GM23338 (cell line): ENCODE data around the gene FCER1G. TPM values are rescaled to one million over a fixed set of nuclear protein-coding genes. Genes with fewer than 3 reads are reported as not detected.

Source experiments
- ATAC-seq: fragments of 200-7000 bp; cut with Tn5 transposase; 3 replicates; pipeline ENCODE4 v1.9.1; 2020
- DNase-seq: peaks from one replicate; pipeline ENCODE4 v3.0.0-alpha.2; 2015; ENCODE audit warnings: low spot score
- H2AFZ ChIP-seq: fragments of 200-600 bp; sonication (generic); 2 replicates; pipeline ENCODE4 v1.8.0; 2016; ENCODE audit warnings: antibody characterized with exemption, mild to moderate bottlenecking, moderate library complexity
- H3F3A ChIP-seq: fragments of 200-600 bp; sonication (generic); replicated peaks from 2 replicates; pipeline ENCODE4 v1.8.0; 2017; ENCODE audit warnings: antibody characterized with exemption, mixed run types, low read depth
- H3K27ac ChIP-seq: fragments of 200-600 bp; sonication (generic); 2 replicates; pipeline ENCODE4 v1.6.1; 2016; ENCODE audit warnings: low read depth
- H3K27me3 ChIP-seq: fragments of 200-600 bp; sonication (generic); 2 replicates; pipeline ENCODE4 v1.8.0; 2016; ENCODE audit warnings: mild to moderate bottlenecking, mixed run types, moderate library complexity; ENCODE audit not compliant: insufficient read depth
- H3K36me3 ChIP-seq: fragments of 200-600 bp; sonication (generic); 2 replicates; pipeline ENCODE4 v1.8.0; 2016; ENCODE audit warnings: mild to moderate bottlenecking; ENCODE audit not compliant: insufficient read depth
- H3K4me1 ChIP-seq: fragments of 200-600 bp; sonication (generic); 2 replicates; pipeline ENCODE4 v1.8.0; 2016; ENCODE audit warnings: mild to moderate bottlenecking, moderate library complexity; ENCODE audit not compliant: insufficient read depth
- H3K4me2 ChIP-seq: fragments of 200-600 bp; sonication (generic); 2 replicates; pipeline ENCODE4 v1.7.1; 2017; ENCODE audit warnings: mixed run types
- H3K4me3 ChIP-seq: fragments of 200-600 bp; sonication (generic); 2 replicates; pipeline ENCODE4 v1.6.1; 2016; ENCODE audit warnings: mixed run types
- H3K79me2 ChIP-seq: fragments of 200-600 bp; sonication (generic); replicated peaks from 2 replicates; pipeline ENCODE4 v1.8.0; 2017; ENCODE audit warnings: mild to moderate bottlenecking; ENCODE audit not compliant: insufficient read depth
- H3K9me2 ChIP-seq: fragments of 200-600 bp; sonication (generic); 2 replicates; pipeline ENCODE4 v1.8.0; 2017; ENCODE audit not compliant: insufficient read depth
- H4K20me1 ChIP-seq: fragments of 200-600 bp; sonication (generic); replicated peaks from 2 replicates; pipeline ENCODE4 v1.8.0; 2017; ENCODE audit warnings: mild to moderate bottlenecking; ENCODE audit not compliant: insufficient read depth
- H3K27ac Mint-ChIP-seq: 2 replicates; pipeline ENCODE4 v1.8.0; 2020; ENCODE audit warnings: inconsistent platforms, mild to moderate bottlenecking, moderate library complexity, mixed read lengths
- H3K27me3 Mint-ChIP-seq: 3 replicates; pipeline ENCODE4 v1.8.0; 2022; ENCODE audit warnings: low read depth, mild to moderate bottlenecking, moderate library complexity, mixed read lengths, inconsistent platforms; ENCODE audit not compliant: insufficient read depth, poor library complexity
- H3K36me3 Mint-ChIP-seq: 3 replicates; pipeline ENCODE4 v1.8.0; 2021; ENCODE audit warnings: low read depth, mild to moderate bottlenecking, inconsistent platforms, moderate library complexity, mixed read lengths
- H3K4me1 Mint-ChIP-seq: 3 replicates; pipeline ENCODE4 v1.8.0; 2020; ENCODE audit warnings: mild to moderate bottlenecking, inconsistent platforms, mixed read lengths
- H3K4me3 Mint-ChIP-seq: 3 replicates; pipeline ENCODE4 v1.8.0; 2021; ENCODE audit warnings: moderate library complexity, mild to moderate bottlenecking, inconsistent platforms, mixed read lengths
- H3K9me3 Mint-ChIP-seq: 3 replicates; pipeline ENCODE4 v1.8.0; 2020; ENCODE audit warnings: moderate library complexity, mild to moderate bottlenecking, inconsistent platforms, mixed read lengths
- CREB1 ChIP-seq: fragments of 250-450 bp; sonication (Bioruptor Pico); IDR thresholded peaks from 2 replicates; pipeline ENCODE4 v1.5.0; 2020; ENCODE audit warnings: low read depth, mild to moderate bottlenecking, moderate library complexity
- CTCF ChIP-seq, 2 experiments: fragments of 200-600 bp in 1 of 2; sonication (generic) in 1 of 2; conservative IDR thresholded peaks; 2 replicates each; pipeline versions ENCODE4 v1.5.1 to v1.6.1; 2016 to 2017; ENCODE audit warnings: antibody characterized with exemption in 2 of 2, low read depth in 2 of 2, mild to moderate bottlenecking in 2 of 2, moderate library complexity in 1 of 2
- ETS1 ChIP-seq: IDR thresholded peaks from 2 replicates; pipeline ENCODE4 v1.6.1; 2016; ENCODE audit warnings: antibody characterized with exemption
- EZH2 ChIP-seq: fragments of 200-600 bp; sonication (generic); IDR thresholded peaks from one replicate; pipeline ENCODE4 v1.8.0; 2017; ENCODE audit warnings: antibody characterized with exemption, mild to moderate bottlenecking, low read depth; ENCODE audit not compliant: unreplicated experiment
- EZH2phosphoT487 ChIP-seq: fragments of 200-600 bp; sonication (generic); IDR thresholded peaks from one replicate; pipeline ENCODE4 v1.8.1; 2018; ENCODE audit warnings: antibody characterized with exemption; ENCODE audit not compliant: unreplicated experiment
- JUNB ChIP-seq: IDR thresholded peaks from one replicate; pipeline ENCODE4 v1.6.1; 2016; ENCODE audit warnings: antibody characterized with exemption; ENCODE audit not compliant: unreplicated experiment
- NANOG ChIP-seq: IDR thresholded peaks from 2 replicates; pipeline ENCODE4 v1.6.1; 2016; ENCODE audit warnings: antibody characterized with exemption, borderline replicate concordance
- POLR2AphosphoS5 ChIP-seq: IDR thresholded peaks from 2 replicates; pipeline ENCODE4 v1.6.1; 2016; ENCODE audit warnings: antibody characterized with exemption, low read depth
- REST ChIP-seq: IDR thresholded peaks from one replicate; pipeline ENCODE4 v1.6.1; 2018; ENCODE audit warnings: antibody characterized with exemption; ENCODE audit not compliant: unreplicated experiment
- STAT1 ChIP-seq: IDR thresholded peaks from one replicate; pipeline ENCODE4 v1.6.1; 2016; ENCODE audit warnings: antibody characterized with exemption; ENCODE audit not compliant: unreplicated experiment
- ZNF114 ChIP-seq: fragments of 250-450 bp; sonication (Bioruptor Pico); IDR thresholded peaks from 2 replicates; pipeline ENCODE4 v1.5.0; 2020; ENCODE audit warnings: mild to moderate bottlenecking, moderate library complexity
- ZNF331 ChIP-seq: fragments of 250-450 bp; sonication (Bioruptor Pico); IDR thresholded peaks from 2 replicates; pipeline ENCODE4 v1.5.0; 2020; ENCODE audit warnings: low read depth, mild to moderate bottlenecking, moderate library complexity
- ZNF462 ChIP-seq: fragments of 250-450 bp; sonication (Bioruptor Pico); IDR thresholded peaks from 2 replicates; pipeline ENCODE4 v1.5.0; 2020; ENCODE audit warnings: mild to moderate bottlenecking, moderate library complexity
- polyA plus RNA-seq: library from polyadenylated mRNA; unstranded; fragments of >200 nt; fragmentation: Nextera tagmentation; extraction: Ambion mirVana; gene quantifications from 2 replicates; pipeline ENCODE4 v1.2.1, GENCODE V29; 2016
- total RNA-seq: library from RNA; depleted of rRNA; stranded (reverse); fragments of >200 nt; shearing (Covaris generic); gene quantifications from 2 replicates; pipeline ENCODE4 v1.2.3, GENCODE V29; 2014

The FCER1G gene
- total and polyA plus RNA-seq, 2 experiments from 2014 or later, result 1.1 TPM; not detected in 1

GRCh38 chr1:161219078-161219892, 4.2 kb downstream of the FCER1G start:
- H3K9me2 ChIP-seq, result no peaks in the 10 kb centered on the region
- H3K4me2 ChIP-seq, result no peak overlapping the region
- no peak overlapping the region for H3K27ac Mint-ChIP-seq
- H3K4me3 ChIP-seq, result no peak overlapping the region
- H3K4me1 ChIP-seq, result peaks cover 22% of the 10 kb centered on the region
- H3K27ac ChIP-seq, result no peak overlapping the region
- H4K20me1 ChIP-seq, result no peaks in the 10 kb centered on the region
- ATAC-seq (no peak), DNase-seq (no peak)
- peaks cover 34% of the 10 kb centered on the region for H3K4me1 Mint-ChIP-seq
- H3K9me3 Mint-ChIP-seq, result no peaks in the 10 kb centered on the region; the same call in 2 of the 3 replicates
- no peak overlapping the region; the same call in 1 of the 2 replicates for H2AFZ ChIP-seq
- H3K79me2 ChIP-seq, result no peaks in the 10 kb centered on the region
- H3K36me3 ChIP-seq, result peaks cover 3% of the 10 kb centered on the region; the same call in 1 of the 2 replicates
- H3K27me3 ChIP-seq, result no peaks in the 10 kb centered on the region
- H3F3A ChIP-seq, result 0 out of 2 replicates have a peak, but pooled peaks cover 6% of the 10 kb centered on the region
- H3K36me3 Mint-ChIP-seq, result peaks cover 9% of the 10 kb centered on the region
- peaks cover 15% of the 10 kb centered on the region for H3K27me3 Mint-ChIP-seq
- TF ChIP-seq ZNF114 (CRISPR knock-in tag) (no peak), ETS1 (no peak), NANOG (no peak), ZNF331 (CRISPR knock-in tag) (no peak), EZH2phosphoT487 (no peak), CREB1 (no peak), STAT1 (no peak), EZH2 (no peak), POLR2AphosphoS5 (no peak), REST (no peak), JUNB (no peak), ZNF462 (no peak), CTCF (conservative IDR thresholded peaks at IDR 0.05; ENCODE audit: low read depth in 2 of 2) (no peak)
- H3K4me3 Mint-ChIP-seq, result no peak overlapping the region
